Measurements from ENCODE around the gene VPS11.

The VPS11 gene

DNA sequence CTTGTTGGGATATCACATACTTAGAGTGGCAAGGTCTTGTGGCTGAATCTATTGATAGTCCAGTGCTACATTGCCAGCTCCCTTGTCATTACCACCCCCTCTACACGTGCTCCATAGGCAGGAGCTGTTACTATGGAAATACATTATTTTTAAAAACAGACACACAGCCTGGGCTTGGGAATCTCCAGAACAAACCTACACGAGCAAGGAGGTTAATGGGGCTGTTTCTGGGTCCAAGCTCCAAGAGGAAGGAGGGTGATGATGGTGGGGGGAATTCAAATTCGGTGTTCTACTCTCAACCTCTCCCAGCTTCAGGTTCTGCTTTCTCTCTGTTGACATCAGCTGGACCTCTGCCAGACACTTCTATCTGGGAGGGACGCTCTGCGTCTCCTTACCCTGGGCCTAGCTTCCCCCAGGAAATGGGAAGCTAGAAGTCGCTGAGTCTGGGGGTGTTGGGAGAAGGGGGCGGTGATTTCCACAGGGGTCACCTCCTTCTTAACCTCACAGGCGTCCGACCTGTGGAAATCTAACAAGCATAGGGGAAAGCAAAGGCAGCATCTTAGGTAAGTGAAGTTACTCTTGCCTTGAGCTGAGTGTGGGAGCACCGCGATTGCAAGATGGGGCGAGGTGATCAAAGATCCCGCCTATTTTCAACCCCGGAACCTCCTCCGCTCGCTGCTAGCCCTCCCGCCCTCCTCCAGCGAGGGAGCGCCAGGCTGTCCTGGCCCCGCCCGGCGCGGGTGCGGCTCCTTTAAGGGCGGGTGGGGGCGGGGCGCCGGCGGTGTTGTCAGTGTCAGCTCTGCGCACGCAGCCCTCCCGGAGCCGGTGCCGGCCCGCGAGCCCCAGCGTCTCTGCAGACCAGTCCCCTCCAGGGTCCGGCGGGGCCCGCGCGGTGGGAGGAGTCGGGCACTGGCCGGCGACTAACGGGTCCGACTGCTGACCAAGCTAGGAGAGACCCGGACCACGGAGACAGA is 39.2 kb downstream of the VPS11 start, which contains the start of gene C2CD2L:
Gene C2CD2L, plus strand, starts transcription at position 781 of the 974 bp plus-strand sequence. CDS start 398 bp downstream, outside the sequence.
- DNase-seq, result peak; percentile 87 to 88

DNA sequence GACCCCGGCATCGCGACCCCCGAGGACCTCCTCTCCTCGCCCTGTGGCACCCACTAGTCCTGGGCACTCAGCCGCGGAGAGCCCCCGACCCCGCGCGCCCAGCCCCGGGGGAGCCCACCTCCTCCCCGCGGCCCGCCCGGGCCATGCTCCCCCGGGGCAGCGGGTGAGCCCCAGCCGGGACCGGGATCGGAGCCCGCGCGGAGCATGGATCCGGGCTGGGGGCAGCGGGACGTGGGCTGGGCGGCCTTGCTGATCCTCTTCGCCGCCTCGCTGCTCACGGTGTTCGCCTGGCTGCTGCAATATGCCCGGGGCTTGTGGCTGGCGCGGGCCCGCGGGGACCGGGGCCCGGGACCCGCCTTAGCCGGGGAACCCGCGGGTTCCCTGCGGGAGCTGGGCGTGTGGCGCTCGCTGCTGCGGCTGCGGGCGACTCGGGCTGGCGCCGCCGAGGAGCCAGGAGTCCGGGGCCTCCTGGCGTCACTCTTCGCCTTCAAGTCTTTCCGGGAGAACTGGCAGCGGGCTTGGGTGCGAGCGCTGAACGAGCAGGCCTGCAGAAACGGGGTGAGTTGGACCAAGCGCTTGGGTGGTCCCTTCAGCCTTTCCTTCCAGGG is 40.0 kb downstream of the VPS11 start:
- DNase-seq, result no peak

DNA sequence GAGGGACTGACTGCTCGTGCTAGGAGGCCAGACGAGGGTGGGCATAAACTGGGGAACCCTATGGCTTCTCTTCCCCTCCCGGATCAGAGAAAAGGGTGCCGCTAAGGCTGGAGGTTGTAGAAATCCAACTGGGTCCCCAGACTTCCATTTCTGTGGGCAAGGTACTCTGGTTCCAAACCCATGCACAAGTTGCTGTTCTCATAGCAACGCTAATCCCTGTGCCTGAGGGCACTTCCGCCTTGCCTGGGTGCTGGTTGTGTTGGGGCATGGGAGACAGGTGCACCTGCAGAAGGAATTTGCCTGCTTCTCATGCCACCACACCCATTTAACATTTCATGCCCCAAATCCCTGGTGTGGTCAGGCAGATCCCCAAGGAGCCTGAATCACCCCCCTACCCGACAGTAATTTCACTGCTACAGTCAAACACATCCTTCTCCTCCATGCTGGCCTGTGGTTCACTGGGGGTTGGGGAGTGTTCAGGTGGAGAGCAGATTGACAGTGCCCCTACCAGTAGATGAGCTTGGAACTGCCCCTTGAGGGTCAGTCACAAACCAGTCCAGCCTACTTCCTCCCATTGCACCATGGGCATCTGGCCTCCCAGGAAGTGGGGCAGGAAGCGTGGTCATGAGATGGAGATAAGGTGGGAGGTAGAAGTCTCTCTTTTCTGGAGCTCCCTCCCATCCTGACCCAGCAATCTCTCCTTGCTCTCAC is 40.7 kb downstream of the VPS11 start:
- DNase-seq, result peak in 1 of 2 donors; percentile 26

DNA sequence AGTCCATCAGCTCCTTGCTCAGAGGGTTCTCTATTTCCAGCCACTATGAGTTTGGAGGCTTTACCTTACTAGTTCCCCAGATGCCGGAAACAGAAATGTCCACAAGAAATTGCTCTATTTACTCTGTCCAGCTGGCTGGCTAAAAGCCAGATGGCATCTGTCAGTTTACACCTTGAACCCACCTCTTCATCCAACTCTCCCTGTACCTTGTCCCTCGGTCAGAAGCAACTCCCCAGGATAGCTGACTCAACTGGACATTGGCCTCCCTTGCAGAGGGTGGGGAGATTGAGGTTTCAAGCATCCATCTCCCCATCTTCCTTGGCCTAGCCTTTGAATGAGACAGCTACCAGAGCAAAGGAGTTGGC is 41.2 kb downstream of the VPS11 start:
- DNase-seq, result no peak

DNA sequence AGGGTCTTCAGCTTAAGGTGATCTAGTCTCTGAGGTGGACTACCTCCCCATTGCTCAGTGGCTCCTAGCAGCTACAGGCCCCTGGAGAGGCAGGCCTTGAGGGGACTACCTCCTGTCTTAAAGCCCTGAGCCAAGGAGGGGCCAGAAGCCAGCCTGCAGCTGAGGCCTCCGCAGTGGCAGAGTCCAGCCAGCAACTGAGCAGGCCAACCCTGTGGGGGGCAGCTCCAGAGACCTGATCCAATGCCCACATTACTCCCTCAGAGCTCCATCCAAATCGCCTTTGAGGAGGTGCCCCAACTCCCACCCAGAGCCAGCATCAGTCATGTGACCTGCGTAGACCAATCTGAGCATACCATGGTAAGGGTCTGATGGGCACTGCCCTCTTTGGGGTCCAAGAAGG is 42.2 kb downstream of the VPS11 start:
- DNase-seq, result no peak

DNA sequence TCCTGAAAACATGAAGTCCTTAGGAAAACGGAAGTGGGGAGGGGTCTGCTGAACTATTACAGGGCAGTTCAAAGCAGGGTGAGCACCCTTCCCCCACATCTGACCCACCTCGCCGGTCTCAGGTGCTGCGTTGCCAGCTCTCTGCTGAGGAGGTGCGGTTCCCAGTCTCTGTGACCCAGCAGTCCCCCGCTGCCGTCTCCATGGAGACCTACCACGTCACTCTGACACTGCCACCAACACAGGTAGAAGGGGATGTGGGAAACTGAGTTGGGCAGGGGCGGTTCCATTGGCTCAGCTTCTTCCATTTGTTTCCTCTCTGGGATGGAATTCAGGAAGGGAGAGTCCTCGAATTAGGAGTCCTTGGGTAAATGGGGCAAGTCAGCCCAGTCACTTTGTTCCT is 42.8 kb downstream of the VPS11 start:
- DNase-seq, result no peak

DNA sequence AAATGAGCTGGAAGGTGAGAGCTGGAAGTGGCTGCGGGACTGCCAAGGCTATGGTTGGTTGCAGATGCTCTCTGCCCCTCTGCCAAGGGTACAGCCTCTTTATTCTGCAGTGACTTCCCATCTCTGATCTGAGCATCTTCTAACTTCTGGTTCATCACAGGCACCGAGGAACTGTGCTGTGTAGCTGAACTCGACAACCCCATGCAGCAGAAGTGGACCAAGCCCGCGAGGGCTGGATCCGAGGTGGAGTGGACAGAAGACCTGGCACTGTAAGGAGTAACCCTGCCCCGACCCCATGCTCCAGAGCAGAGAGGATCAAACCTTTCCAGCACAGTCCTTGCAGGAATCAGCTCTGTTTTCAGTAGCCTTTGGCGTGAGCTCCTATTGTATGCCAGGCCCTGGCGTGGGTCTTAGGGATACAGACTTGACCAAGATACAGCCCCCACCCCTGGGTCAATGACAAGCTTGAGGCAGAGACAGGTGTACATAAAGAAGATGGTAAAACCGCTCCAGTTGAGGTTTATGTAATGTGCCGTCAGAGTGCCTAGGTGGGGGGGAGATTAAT is 43.8 kb downstream of the VPS11 start:
- no peak for DNase-seq

DNA sequence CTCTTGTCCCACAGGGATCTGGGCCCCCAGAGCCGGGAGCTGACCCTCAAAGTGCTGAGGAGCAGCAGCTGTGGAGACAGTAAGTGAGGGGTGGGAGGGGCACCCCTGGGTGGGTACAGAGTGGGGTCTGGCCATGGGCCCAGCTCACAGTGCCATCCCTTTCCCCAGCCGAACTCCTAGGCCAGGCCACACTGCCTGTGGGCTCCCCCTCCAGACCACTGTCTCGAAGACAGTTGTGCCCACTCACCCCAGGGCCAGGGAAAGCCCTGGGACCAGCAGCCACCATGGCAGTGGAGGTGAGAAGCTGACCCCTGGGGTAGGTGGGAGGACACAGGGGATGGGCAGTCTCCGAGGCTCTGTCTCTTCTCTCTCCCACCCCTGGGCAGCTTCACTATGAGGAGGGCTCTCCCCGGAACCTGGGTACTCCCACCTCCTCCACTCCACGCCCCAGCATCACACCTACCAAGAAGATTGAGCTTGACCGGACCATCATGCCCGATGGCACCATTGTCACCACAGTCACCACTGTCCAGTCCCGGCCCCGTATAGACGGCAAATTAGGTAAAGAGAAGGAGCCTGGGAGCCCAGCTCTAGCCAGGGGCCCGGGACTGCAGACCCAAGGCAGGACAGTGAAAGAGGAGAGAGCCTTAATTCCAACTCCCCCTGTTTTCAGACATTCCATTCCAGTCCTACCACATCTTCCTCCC is 44.8 kb downstream of the VPS11 start:
- DNase-seq, result no peak

DNA sequence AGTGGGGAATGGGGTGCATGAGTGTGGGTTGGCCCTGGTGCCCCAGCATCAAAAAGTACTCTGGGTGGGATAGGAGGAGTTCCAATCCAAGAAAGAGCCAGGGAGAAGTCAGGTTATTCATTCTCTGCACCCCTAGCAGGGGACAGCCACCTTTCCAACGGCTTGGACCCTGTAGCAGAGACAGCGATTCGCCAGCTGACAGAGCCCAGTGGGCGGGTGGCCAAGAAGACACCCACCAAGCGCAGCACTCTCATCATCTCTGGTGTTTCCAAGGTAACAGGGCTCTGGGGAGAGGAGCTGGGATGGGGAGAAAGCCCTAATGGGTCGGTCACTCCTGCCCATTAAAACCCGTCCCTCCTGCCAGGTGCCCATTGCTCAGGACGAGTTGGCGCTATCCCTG is 46.1 kb downstream of the VPS11 start:
- DNase-seq, result no peak

DNA sequence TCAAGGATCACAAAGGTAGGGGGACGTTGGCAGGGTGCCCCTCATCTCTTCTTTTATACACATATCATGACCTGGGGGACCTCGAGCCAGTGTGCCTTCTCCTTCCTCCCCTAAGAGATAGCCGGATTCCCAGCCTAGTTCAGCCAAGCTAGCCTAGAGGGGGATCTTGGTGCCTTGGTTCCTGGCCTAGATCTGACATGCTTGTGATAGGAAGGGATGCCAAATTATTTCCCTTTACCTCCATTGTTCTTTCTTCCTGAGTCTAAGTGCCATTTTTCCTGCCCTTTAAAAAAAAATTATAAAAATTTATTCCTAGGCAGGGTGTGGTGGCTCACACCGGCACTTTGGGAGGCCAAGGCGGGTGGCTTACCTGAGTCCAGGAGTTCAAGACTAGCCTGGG is 46.7 kb downstream of the VPS11 start:
- no peak for DNase-seq

DNA sequence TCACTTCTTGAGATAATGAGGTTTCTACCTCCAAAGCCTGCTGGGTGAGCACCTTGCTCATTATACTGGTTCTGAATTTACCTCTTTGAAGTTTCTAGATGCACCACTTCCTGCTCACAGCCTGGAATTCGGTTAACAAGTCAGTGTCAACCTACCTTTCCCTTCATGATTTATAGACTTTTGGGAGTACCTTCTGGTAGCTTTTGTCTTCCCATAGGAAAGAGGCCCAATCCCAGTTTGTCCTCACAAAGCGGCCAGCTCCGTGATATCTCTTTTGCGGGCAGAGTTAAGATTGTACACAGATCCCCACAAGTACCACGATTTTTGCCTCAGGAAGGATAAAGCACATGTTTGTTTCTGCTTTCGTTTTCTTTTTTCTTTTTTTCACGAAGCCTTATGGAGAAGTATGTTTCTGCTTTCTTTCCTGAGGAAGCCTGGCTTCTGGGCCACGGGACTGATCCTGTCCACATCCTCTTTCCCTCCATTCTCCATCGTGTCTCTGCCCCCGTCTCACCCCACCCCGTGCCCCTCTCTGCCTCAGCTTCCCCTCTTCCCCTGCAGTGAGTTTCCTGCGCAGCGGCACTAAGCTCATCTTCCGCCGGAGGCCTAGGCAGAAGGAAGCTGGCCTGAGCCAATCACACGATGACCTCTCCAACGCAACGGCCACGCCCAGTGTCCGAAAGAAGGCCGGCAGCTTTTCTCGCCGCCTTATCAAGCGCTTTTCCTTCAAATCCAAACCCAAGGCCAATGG is 48.0 kb downstream of the VPS11 start:
- peak; percentile 20 to 28 for DNase-seq

DNA sequence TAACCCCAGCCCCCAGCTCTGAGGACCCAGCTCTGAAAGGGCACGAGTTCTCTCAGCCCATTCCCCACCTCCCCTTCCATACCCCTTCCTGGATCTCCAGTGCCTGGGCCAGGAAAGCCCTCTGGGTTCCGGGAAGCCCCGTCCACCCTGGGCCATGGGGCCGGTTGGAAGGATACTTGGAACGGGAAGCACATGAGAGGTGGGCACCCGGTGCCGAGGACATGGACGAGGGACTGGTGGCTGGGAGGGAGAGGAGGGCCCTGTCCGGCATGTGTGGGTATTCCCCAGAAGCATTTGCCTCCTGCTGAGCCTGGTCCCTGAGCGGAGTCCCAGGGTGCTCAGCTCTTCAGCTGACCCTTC is 48.6 kb downstream of the VPS11 start:
- no peak for DNase-seq

DNA sequence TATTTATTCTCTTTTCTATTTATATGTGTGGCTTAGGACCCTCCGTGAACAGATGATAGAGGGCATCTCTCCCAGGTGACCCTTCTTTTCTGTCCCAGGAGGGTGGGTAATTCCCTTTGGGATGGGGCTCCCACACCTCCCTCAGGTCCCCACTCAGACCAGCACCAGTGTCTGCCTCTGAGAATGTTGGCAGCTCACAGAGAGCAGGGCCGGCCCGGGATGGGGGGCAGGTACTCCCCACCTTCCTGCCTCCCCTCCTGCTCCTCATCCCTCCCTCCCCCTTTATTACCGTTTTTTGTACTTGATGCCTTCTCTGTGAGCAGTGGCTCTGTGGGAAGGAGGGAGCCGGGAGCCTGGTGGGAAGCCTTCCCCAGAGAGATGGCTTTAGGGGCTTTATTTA is 49.0 kb downstream of the VPS11 start:
- DNase-seq, result no peak

DNA sequence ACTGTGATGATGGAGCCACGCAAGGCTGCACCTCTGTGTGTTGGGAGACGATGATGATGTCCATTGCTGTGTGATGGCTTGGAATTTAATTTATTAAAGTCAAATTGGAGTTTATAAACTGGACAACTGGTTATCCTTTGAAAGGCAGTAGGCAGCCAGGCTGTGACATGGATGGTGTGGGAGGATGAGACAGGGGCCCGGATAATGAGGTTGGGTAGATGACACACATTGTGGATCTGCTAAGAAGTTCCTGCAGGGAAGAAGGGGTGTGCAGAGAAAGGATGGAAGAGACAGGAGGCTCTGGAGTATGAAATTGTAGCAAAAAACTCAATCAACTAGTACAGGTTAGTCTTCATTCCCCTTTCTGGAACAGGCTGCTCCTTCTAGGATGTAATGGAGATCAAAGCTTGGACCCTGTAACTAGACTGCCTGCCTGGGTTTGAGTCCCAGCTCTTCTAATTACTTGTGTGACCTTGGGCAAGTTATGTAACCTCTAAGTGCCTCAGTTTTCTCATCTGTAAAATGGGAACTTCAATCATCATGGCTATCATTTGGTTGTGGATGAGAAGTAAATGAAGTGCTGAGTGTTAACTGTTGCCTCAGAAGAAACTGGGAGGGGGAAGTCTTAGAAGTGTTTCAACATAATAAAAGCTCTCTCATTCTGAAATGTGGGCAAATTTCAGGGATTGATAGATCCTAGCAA is 49.5 kb downstream of the VPS11 start:
- DNase-seq, result no peak

DNA sequence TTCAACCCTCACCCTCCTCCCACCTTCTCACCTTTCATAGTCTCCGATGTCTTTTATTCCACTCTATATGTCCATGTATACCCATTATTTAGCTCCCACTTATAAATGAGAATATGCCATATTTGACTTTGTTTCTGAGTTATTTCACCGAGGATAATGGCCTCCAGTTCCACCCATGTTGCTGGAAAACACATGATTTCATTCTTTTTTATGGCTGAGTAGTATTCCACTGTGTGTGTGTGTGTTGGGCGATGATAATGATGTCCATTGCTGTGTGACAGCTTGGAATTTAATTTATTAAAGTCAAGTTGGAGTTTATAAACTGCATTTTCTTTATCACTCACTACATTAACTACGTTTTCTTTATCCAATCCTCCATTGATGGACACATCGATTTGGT is 50.6 kb downstream of the VPS11 start:
- no peak for DNase-seq

DNA sequence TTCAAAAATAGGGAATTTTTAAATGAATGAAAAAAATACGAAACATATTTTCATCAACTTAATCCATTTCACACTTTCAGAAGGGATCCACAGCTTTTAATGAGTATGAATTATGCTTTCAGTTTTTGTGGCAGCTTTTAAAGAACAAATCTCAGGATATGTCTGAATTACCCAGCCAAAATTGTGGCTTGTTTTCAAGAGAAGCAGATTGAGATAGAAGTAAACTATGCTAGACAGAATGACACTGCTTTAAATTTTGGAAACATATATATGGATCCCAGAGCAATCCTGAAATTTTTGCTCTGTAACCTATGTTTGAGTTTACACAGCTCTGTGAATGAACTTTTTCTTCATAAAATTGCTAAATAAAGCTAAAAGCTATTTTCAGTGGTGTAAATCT is 51.3 kb downstream of the VPS11 start:
- no peak for DNase-seq

DNA sequence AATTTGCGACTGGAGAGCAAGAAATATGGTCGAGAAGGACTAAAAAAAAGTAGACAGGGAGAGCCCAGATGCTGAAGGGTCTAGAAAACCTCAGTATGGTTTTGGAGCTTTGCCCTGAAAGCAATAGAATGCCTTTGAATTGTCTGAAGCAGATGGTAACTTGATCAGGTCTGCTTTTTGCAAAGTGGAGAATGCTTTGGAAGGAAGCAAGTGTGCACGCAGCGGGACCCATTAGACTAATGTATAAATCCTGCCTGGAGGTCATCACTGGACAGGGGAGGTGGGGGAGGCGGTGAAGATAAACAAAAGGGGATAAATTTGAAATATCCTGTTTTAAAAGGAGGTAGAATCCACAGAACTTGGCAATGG is 53.0 kb downstream of the VPS11 start:
- DNase-seq, result no peak

DNA sequence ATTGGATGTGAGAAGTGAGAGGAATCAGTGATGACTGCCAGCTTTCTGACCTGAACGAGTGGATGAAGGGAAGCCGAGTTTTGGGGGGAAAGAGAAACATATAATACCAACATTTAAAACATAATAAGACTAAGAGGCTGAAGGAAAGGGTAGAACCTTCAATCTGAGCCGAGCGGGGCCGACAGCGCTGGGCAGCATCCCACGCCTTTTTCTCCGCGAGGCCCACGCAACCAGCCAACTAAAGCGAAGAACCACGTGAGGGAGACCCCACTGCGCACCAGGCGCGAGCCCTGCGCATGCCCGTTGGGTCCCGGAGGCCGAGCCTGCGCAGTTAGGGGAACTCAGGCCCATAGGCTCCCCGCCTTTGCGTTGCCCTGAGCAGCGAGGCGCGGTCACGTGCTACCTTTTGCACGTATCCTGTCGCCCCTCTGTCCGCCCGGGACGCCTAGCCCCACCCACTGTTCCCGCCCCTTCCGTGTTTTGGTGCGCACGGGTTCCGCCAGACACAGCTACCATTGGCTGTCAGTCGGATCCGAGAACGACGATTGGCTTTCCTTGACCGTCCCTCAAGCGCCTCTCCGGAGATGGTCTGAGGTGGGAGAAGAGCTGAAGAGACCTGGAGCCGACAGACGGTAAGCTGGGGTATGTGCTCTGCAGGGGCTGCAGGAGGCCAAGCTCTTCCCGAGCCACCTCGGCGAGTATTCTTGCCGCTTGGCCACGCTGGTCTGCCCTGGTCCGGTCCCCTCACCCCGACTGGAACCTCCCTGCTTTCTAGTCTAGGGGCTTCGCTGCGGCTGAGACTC is 53.6 kb downstream of the VPS11 start, which contains the start of gene HINFP:
Gene HINFP, plus strand, starts transcription at position 573 of the 803 bp plus-strand sequence. CDS start 5,365 bp downstream, outside the sequence.
- peak; percentile 100 for DNase-seq

DNA sequence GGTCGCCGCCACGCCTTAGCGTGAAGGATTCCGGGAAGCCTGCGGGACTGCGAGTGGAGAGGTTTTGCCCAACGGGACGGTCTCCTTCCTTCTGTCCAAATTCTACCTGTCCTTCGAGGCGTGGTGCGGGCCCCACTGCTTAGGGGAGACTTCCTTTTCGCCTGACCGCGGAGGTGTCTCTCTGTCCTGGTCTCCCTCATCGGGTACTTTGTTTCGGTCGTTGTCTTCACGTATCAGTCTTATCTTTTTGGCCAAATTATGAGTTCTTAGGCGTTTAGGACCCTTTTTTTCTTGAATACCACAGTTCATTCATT is 54.1 kb downstream of the VPS11 start:
- DNase-seq, result no peak

DNA sequence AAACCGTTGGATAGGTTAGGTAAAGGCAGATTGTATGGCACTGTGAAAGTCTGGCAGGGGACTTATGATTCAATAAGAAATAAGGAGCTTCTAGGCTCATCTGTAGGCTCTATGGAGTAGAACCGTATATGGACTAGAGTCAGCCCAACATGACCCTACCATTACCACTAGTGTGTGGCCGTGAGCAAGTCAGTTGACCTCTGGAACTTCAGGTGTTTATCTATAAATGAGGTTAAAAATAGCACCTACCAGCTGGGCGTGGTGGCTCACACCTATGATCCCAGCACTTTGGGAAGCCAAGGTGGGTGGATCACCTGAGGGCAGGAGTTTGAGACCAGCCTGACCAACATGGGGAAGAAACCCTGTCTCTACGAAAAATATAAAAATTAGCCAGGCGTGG is 58.2 kb downstream of the VPS11 start:
- DNase-seq, result no peak

Data from activated CD4-positive, alpha-beta T cell treated with anti-CD3 and anti-CD28 coated beads for 4 hours (primary cell).